ENCODE results near the gene ITGAE. TPM values are rescaled to one million over a fixed set of nuclear protein-coding genes. Genes with fewer than 3 reads are reported as not detected.

ITGAE gene
- total RNA-seq, 2 donors from 2014 or later, result 62.1 to 86.3 TPM

DNA sequence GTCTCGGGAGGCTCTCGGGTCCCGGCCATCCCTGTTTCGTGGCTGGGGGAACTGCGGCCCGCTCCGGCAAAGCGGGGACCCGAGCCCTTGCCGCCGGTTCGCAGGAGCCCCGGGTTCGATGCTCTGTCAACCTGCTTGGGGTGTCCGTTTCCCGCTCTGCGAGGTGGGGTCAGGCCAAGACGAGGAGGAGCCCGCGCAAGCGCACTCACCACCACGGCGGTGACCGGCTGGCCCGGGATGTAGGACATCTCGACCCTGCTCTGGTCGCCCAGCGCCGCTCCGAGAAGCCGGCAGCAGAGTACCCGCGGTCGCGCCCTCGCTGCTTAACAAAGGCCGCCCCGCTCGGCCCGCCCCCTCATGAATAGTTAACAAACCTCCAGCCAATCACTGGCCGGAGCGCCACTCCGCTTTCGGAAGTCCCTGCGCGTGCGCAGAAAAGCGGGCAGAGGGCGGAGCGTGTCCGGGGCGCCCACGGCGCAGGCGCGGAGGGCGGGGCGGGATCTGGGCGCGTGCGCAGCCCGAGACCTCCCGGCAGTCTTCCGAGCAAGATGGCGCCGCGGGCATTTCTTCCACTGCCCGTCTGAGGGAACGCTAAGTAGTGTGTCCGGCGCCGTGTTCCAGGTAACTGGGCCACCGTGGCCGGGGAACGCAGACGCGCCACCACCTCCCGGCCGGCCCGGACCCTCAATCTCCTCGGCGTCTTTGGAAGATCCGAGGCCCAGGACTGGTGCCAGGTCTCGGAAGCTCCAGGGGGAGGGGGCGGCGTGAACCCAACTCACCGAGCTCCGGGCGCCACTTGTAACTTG lies 132.5 kb downstream of the ITGAE start, which contains the start of the genes EMC6 and TAX1BP3:
Gene EMC6 (plus strand): TSS at position 534 of the 806 bp plus-strand sequence. CDS start 335 bp downstream, outside the sequence.
Gene TAX1BP3 (minus strand): TSS at position 300 of the 806 bp plus-strand sequence. CDS start 52 bp downstream, at position 248.
- Mint-ChIP-seq H3K9me3 (no peaks in the 10 kb centered on the region), H3K4me1 (ENCODE audit: low read depth) (peaks cover 33% of the 10 kb centered on the region), H3K27me3 (ENCODE audit: low read depth) (no peaks in the 10 kb centered on the region), H3K4me3 (peak within 1 kb of the TSS; percentile 99), H3K27ac (peak within 1 kb of the TSS; percentile 95), H3K36me3 (ENCODE audit: insufficient read depth in 2 of 2) (peaks cover 2 to 8% of the 10 kb centered on the region in 2 donors)
- DNase-seq (peak; percentile 99 to 100), ATAC-seq (replicated peaks in 1 of 2) (peak; percentile 95)

- peaks cover 33% of the 10 kb centered on the region for H3K4me1 Mint-ChIP-seq (ENCODE audit: low read depth)
- no peaks in the 10 kb centered on the region for H3K9me3 Mint-ChIP-seq
- no peaks in the 10 kb centered on the region for H3K27me3 Mint-ChIP-seq (ENCODE audit: low read depth)
- ATAC-seq (replicated peaks in 1 of 2), result peak; percentile 3 to 29
- H3K36me3 Mint-ChIP-seq (ENCODE audit: insufficient read depth in 2 of 2), result peaks cover 2 to 8% of the 10 kb centered on the region in 2 donors
- peak overlapping the region; percentile 99 for H3K4me3 Mint-ChIP-seq
- H3K27ac Mint-ChIP-seq, result peak overlapping the region; percentile 28
- DNase-seq, result peak; percentile 17 to 29
Observed at GRCh38 chr17:3667366-3668278, 133.4 kb downstream of the ITGAE start.

DNA sequence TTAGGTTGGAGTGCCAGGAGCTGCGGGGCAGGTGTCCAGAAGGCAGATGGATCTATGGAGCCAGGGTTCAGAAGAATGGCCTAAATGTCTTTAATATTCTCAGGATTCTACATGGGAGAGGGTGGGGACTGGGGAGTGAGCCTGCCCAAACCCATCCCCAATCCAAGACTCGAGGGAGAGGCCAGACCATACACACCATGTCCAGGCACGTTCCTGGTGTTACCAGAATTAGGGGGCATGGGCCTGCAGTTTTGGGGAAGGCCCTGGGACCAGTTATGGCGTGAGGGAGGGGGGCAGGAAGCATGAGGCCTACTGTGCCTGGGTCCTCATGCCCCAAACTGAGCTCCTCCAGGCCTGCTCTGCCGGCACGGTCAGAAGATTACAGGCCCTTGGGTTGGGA lies 134.5 kb downstream of the ITGAE start:
- peaks cover 30% of the 10 kb centered on the region for H3K4me1 Mint-ChIP-seq (ENCODE audit: low read depth)
- ATAC-seq (replicated peaks in 1 of 2) (no peak), DNase-seq (no peak)
- peak overlapping the region in 1 of 2 donors; percentile 24 for H3K4me3 Mint-ChIP-seq
- H3K36me3 Mint-ChIP-seq (ENCODE audit: insufficient read depth in 2 of 2), result peaks cover 2 to 6% of the 10 kb centered on the region in 2 donors
- H3K9me3 Mint-ChIP-seq, result no peaks in the 10 kb centered on the region
- H3K27me3 Mint-ChIP-seq (ENCODE audit: low read depth), result no peaks in the 10 kb centered on the region
- H3K27ac Mint-ChIP-seq, result no peak overlapping the region

- Mint-ChIP-seq H3K4me3 (peak overlapping the region; percentile 7 to 24), H3K27me3 (ENCODE audit: low read depth) (no peaks in the 10 kb centered on the region), H3K9me3 (no peaks in the 10 kb centered on the region), H3K27ac (no peak overlapping the region), H3K4me1 (ENCODE audit: low read depth) (peaks cover 26% of the 10 kb centered on the region), H3K36me3 (ENCODE audit: insufficient read depth in 2 of 2) (peaks cover 2 to 6% of the 10 kb centered on the region in 2 donors)
- ATAC-seq (replicated peaks in 1 of 2) (no peak), DNase-seq (no peak)
Observed at GRCh38 chr17:3665834-3666233, 135.2 kb downstream of the ITGAE start.

Other genes starting within 250 kb of the ITGAE start
- 1 to 10 TPM; 2.0 to 2.6 TPM for gene TRPV3, start 243.4 kb downstream of the ITGAE start, total RNA-seq
- gene TRPV1, start 191.8 kb downstream of the ITGAE start, total RNA-seq, result 1 to 10 TPM; 4.1 to 5.1 TPM
- gene SHPK, start 164.9 kb downstream of the ITGAE start, total RNA-seq, result 1 to 10 TPM; 9.2 to 9.4 TPM
- gene CTNS, start 164.4 kb downstream of the ITGAE start, total RNA-seq, result 10 to 100 TPM; 10.5 to 12.1 TPM
- 10 to 100 TPM; 10.6 to 12.3 TPM for gene TAX1BP3, start 132.6 kb downstream of the ITGAE start, total RNA-seq
- 10 to 100 TPM; 44.0 to 45.0 TPM for gene EMC6, start 132.4 kb downstream of the ITGAE start, total RNA-seq
- gene P2RX5, start 105.0 kb downstream of the ITGAE start, total RNA-seq, result 10 to 100 TPM; 46.5 to 60.1 TPM
- gene HASPIN, start 77.3 kb downstream of the ITGAE start, total RNA-seq, result 10 to 100 TPM; 23.2 to 25.7 TPM
- gene NCBP3, start 45.1 kb upstream of the ITGAE start, total RNA-seq, result 10 to 100 TPM; 65.1 to 65.8 TPM
- 1 to 10 TPM; 2.2 to 2.6 TPM for gene CAMKK1, start 91.9 kb upstream of the ITGAE start, total RNA-seq
- gene P2RX1, start 115.3 kb upstream of the ITGAE start, total RNA-seq, result 1 to 10 TPM; 1.6 to 2.3 TPM
- 100 to 1,000 TPM; 108 to 109 TPM for gene ATP2A3, start 163.2 kb upstream of the ITGAE start, total RNA-seq